GM19099 (cell line): ENCODE results near the gene MRPL33.

Experiments
- POLR2A ChIP-seq: IDR thresholded peaks from 3 replicates; pipeline ENCODE4 v1.6.1; 2011; ENCODE audit warnings: low read depth; ENCODE audit not compliant: insufficient read length; ENCODE audit errors: extremely low read depth

The MRPL33 gene

GRCh38 chr2:27808984-27809383 lies 37.5 kb downstream of the MRPL33 start:
- TF ChIP-seq POLR2A: no peak

DNA sequence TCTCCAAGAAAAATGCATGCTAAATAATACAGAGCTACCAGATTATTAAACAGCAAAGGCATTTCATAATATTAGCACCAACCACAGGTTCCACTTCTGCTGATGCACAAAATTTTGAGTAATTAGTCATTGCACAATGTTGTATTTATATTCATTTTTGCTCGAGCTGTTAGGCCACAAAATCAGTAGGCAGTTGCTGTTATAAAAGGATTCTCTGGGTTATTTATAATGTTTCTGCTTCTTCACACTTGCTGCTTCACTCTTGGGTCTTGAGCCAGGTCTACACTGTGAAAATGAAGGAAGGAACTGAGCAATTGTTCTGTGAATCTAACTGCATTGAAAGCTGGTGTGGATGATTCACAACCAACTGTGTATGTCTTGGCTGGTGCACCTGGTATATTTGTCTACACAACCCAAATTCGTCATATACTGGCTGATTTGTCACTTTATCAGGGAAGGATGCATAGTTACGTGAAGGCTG lies 38.3 kb downstream of the MRPL33 start:
- TF ChIP-seq POLR2A: no peak

GRCh38 chr2:27810455-27810854 lies 38.9 kb downstream of the MRPL33 start:
- no peak for TF ChIP-seq POLR2A

DNA sequence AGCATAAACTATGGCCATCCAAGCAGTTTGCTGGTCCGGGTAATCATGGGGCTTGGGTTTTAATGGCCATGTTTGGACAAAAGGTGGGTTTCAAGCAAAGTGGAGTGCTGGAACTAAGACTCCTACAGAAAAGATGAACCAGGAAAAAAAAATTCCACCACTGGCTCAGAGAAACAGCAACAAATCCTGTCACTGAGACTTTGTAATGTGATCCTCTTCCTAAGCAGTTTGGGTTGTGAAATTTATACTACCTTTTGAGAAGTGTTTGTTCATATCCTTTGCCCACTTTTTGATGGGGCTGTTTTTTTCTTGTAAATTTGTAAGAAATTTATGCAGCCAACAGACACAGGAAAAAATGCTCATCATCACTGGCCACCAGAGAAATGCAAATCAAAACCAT lies 40.2 kb downstream of the MRPL33 start:
- no peak for TF ChIP-seq POLR2A

- TF ChIP-seq POLR2A: no peak
Observed at GRCh38 chr2:27814758-27815157, 43.2 kb downstream of the MRPL33 start.

DNA sequence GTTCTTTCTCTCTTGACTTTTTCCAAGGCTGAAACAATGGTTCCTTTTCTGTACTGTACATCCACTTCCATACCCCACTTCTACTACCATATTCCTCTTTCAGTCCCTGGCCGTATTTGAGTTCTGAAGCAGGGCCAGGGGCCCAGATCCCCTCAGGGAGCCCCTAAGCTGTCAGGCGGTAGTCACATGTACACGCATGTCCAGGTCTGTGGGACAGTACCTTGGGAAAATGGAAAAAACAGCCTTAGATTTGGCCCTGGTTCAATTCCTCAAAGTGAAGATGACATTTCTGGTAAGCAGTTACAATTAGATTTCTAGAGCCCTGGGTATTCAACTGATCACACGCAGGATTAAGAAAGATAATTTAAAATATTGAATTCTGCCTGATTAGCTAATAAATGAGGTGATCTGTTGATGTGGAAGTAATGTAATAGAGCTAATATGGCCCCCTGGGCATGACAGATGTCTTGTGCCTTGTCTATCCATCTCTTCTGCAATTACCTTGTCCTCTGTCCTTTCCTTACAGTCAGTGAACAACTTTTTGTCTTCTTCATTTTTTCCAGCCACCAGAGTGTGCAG lies 44.4 kb downstream of the MRPL33 start:
- no peak for TF ChIP-seq POLR2A

DNA sequence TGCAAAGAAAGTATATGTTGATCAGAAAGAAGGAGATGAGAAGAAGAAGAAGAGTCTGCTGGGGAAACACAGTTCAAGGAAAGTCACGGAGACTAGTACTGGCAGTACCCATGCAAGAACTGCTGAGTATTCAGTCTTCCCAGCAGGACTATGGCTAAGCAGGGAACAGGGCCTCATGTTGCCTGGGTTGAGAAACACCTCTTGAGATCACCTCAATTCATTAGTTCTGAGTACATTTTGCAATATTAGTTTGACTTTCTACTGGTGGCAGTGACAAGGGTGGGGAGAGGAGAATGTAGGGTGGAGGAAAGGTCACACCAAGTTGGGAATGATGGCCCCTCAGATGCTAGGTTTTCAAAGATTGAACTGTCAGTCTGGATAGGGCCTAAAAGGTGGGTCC lies 50.5 kb downstream of the MRPL33 start:
- TF ChIP-seq POLR2A: no peak

DNA sequence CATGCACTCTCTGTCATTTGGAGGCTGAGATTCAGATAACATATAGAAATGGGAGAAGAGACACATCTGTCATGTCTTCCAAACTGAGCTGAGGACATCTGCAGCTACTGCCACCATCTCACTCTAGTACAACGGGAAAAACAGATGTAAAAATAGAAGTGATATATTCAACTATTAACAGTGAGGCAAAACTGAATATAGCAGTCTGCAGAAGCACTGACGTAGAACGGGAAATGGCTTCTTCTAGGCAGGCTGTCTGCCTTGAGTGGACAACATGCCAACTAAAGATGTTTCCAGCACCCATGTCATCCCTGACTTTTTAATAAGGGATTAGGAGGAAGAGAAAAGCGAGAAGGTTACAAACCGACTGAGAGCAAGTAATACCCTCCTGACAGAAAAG lies 51.6 kb downstream of the MRPL33 start:
- no peak for TF ChIP-seq POLR2A

DNA sequence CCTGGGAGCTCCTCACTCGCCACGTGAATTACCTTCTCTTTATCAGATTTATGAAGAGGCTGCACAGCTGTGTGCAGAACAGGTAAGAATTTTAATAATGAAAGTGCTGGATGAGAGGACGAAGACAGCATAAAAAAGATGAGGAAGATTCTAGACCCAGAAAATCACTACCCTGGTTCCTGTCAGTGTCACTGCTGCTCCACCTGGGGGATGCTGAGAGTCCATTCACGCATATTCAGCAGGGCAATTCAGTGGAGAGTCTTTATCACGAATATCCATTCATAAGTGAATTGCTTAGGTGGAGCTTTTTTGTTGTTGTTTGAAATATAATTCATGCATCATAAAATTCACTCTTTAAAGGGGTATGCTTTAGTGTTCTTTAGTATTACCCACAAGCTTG lies 52.0 kb downstream of the MRPL33 start:
- no peak for TF ChIP-seq POLR2A

- no peak for TF ChIP-seq POLR2A
Observed at GRCh38 chr2:27824401-27824800, 52.9 kb downstream of the MRPL33 start.

GRCh38 chr2:27828305-27828704 lies 56.8 kb downstream of the MRPL33 start:
- TF ChIP-seq POLR2A: no peak
